Osteoblast (primary cell): Measurements from ENCODE around the gene BICD1. TPM values are rescaled to one million over a fixed set of nuclear protein-coding genes. Genes with fewer than 3 reads are reported as not detected.

Source experiments
- DNase-seq: peaks from one replicate; pipeline ENCODE4 v3.0.0; 2011; ENCODE audit warnings: low spot score, mixed read lengths; ENCODE audit not compliant: insufficient read length; ENCODE audit errors: missing footprints
- H2AFZ ChIP-seq: 2 replicates; pipeline ENCODE4 v1.6.0; 2011; ENCODE audit warnings: mild to moderate bottlenecking, low read length
- H3K27ac ChIP-seq: 2 replicates; pipeline ENCODE4 v1.5.1; 2011; ENCODE audit warnings: mild to moderate bottlenecking, low read depth, low read length, moderate library complexity
- H3K27me3 ChIP-seq: 2 replicates; pipeline ENCODE4 v1.6.0; 2012; ENCODE audit warnings: mild to moderate bottlenecking, control low read depth, inconsistent platforms, low read length, moderate library complexity; ENCODE audit not compliant: insufficient read depth
- H3K36me3 ChIP-seq: 2 replicates; pipeline ENCODE4 v1.5.1; 2011; ENCODE audit warnings: mild to moderate bottlenecking, low read length, control low read depth, moderate library complexity; ENCODE audit not compliant: insufficient read depth
- H3K4me1 ChIP-seq: 2 replicates; pipeline ENCODE4 v1.5.1; 2011; ENCODE audit warnings: mild to moderate bottlenecking, low read length, control low read depth, moderate library complexity; ENCODE audit not compliant: insufficient read depth
- H3K4me2 ChIP-seq: 2 replicates; pipeline ENCODE4 v1.6.0; 2011; ENCODE audit warnings: mild to moderate bottlenecking, low read length; ENCODE audit not compliant: insufficient read depth
- H3K4me3 ChIP-seq: fragments of 200-600 bp; sonication (generic); 3 replicates; pipeline ENCODE4 v1.5.1; 2012; ENCODE audit warnings: mild to moderate bottlenecking, low read length, inconsistent platforms; ENCODE audit not compliant: insufficient read depth
- H3K79me2 ChIP-seq: 2 replicates; pipeline ENCODE4 v1.6.0; 2012; ENCODE audit warnings: mild to moderate bottlenecking, low read length, control low read depth, inconsistent platforms; ENCODE audit not compliant: insufficient read depth
- H3K9me3 ChIP-seq: 2 replicates; pipeline ENCODE4 v1.5.1; 2011; ENCODE audit warnings: low read depth, low read length, control low read depth
- H4K20me1 ChIP-seq: 2 replicates; pipeline ENCODE4 v1.6.0; 2012; ENCODE audit warnings: mild to moderate bottlenecking, low read length, control low read depth; ENCODE audit not compliant: insufficient read depth
- total RNA-seq: library from RNA; depleted of rRNA; stranded (reverse); fragments of >200 nt; gene quantifications from 2 replicates; pipeline ENCODE4 v1.2.3, GENCODE V29; 2012
- TF ChIP-seq, protein P1 (sequence below): IDR thresholded peaks from 2 replicates; pipeline ENCODE4 v1.5.1; 2011; ENCODE audit warnings: mild to moderate bottlenecking, low read depth, low read length, moderate library complexity; ENCODE audit errors: extremely low read depth

Gene BICD1
- total RNA-seq, 1 donor, result 21.0 TPM

DNA sequence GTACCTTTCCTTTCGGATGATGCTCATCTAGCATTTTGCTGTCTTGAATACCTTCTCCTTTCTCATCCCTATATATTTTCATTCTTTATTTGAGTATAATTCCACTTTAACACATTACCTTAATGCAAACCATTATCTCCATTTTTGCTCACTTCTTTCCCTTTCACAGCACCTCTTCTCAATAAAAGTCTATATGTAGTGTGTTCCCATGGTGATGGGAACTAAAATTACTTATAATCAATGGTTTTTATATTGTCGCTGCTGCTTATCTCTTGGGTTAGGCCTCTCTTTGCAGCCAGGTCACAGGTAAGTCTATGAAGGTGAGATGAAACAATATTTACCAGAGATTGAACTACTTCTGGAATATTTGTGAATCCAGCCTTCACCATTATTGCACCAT, 171.1 kb downstream of the BICD1 start:
- Histone ChIP-seq H3K4me1 (peaks cover 9% of the 10 kb centered on the region), H3K79me2 (peaks cover 26% of the 10 kb centered on the region), H2AFZ (no peak overlapping the region)

DNA sequence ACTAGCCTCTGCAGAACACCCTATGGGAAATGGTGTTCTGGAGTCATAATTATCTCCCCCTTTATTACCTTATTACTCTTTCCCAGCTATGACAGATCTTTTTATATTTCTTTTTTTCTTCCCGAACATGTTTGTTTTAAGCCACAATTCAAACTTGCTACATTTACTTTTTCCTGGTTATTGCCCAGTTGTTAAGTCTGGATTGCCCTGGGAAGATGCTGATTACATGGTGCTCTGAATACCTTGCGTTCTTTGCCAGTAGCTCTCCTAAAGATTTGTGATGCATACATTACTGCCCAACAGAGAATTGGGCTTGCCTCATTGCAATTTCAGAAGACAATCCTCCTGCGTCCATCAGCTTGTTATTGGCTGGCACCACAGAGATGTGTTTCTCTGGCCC, 174.5 kb downstream of the BICD1 start:
- Histone ChIP-seq H3K79me2 (peaks cover 39% of the 10 kb centered on the region), H4K20me1 (peaks cover 22% of the 10 kb centered on the region), H3K27ac (no peak overlapping the region), H3K4me3 (no peak overlapping the region), H3K4me2 (no peak overlapping the region), H3K27me3 (no peaks in the 10 kb centered on the region), H3K36me3 (no peaks in the 10 kb centered on the region), H3K9me3 (no peaks in the 10 kb centered on the region), H2AFZ (no peak overlapping the region), H3K4me1 (no peaks in the 10 kb centered on the region)
- DNase-seq, result no peak
- TF ChIP-seq, protein P1, sequence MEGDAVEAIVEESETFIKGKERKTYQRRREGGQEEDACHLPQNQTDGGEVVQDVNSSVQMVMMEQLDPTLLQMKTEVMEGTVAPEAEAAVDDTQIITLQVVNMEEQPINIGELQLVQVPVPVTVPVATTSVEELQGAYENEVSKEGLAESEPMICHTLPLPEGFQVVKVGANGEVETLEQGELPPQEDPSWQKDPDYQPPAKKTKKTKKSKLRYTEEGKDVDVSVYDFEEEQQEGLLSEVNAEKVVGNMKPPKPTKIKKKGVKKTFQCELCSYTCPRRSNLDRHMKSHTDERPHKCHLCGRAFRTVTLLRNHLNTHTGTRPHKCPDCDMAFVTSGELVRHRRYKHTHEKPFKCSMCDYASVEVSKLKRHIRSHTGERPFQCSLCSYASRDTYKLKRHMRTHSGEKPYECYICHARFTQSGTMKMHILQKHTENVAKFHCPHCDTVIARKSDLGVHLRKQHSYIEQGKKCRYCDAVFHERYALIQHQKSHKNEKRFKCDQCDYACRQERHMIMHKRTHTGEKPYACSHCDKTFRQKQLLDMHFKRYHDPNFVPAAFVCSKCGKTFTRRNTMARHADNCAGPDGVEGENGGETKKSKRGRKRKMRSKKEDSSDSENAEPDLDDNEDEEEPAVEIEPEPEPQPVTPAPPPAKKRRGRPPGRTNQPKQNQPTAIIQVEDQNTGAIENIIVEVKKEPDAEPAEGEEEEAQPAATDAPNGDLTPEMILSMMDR, result no peak

More for the DNA sequence above, 171.1 kb downstream of the BICD1 start:
- no peak for DNase-seq
- Histone ChIP-seq H4K20me1 (peaks cover 15% of the 10 kb centered on the region), H3K36me3 (no peaks in the 10 kb centered on the region), H3K4me2 (no peak overlapping the region), H3K9me3 (no peaks in the 10 kb centered on the region), H3K27ac (no peak overlapping the region), H3K27me3 (no peaks in the 10 kb centered on the region), H3K4me3 (no peak overlapping the region)
- TF ChIP-seq, protein P1, result no peak

DNA sequence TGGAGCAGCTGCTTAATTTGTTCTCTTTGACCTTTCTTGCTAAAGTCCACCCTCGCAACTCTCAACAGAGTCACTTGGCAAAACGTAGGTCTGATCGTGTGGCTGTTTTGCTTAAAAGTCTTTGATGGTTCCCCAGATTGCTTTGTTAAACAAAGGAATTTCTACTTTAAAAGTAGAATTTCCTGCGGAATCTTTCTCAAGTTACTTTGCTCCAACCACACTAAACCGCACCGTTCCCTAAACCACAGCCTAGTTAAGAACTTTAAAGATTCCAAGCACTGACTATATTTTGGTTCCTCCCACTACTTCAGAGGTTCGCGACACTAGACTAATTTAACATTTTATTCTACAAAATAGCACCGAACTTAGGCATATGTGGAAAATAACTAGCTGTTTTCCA, 177.9 kb downstream of the BICD1 start:
- H3K36me3 ChIP-seq, result no peaks in the 10 kb centered on the region
- H2AFZ ChIP-seq, result no peak overlapping the region
- H3K4me2 ChIP-seq, result peak overlapping the region; percentile 51
- H3K27ac ChIP-seq, result no peak overlapping the region
- H3K27me3 ChIP-seq, result no peaks in the 10 kb centered on the region
- no peak for DNase-seq
- TF ChIP-seq, protein P1, result no peak
- no peaks in the 10 kb centered on the region for H3K9me3 ChIP-seq
- no peaks in the 10 kb centered on the region for H3K4me1 ChIP-seq
- H3K79me2 ChIP-seq, result peaks cover 40% of the 10 kb centered on the region
- H3K4me3 ChIP-seq, result no peak overlapping the region
- H4K20me1 ChIP-seq, result peaks cover 14% of the 10 kb centered on the region

DNA sequence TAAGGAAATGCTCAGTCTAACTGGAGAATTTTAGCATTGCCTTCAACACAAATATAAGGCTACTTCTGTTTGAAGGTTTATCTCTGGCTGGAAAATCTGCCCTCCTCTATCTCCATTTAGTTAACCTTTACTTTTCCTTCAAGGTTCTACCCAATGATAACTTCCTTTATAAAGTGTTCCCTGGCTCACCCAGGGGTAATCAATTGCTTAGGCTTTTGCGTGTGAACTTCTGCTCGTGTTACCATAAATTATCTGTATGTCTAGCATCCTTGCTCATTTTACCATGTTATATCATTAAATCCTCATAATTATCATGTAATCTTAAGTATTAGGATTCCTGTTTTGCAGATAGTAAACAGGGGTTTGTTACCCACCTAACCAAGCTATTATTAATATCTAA, 178.4 kb downstream of the BICD1 start:
- Histone ChIP-seq H3K9me3 (no peaks in the 10 kb centered on the region), H3K4me3 (no peak overlapping the region), H3K27me3 (no peaks in the 10 kb centered on the region), H3K27ac (no peak overlapping the region), H3K4me2 (peak overlapping the region; percentile 51), H3K79me2 (peaks cover 44% of the 10 kb centered on the region), H4K20me1 (peaks cover 14% of the 10 kb centered on the region), H2AFZ (no peak overlapping the region), H3K4me1 (no peaks in the 10 kb centered on the region), H3K36me3 (no peaks in the 10 kb centered on the region)
- TF ChIP-seq, protein P1, result no peak
- DNase-seq, result no peak
